ENCODE measurements around the gene PTPRT.
"Not testable (repeated sequence)": the region's sequence is repeated elsewhere in the genome, so short reads cannot be mapped to it uniquely, and the experiment has no call there.

The PTPRT gene

GRCh38 chr20:42901689-42902440 lies 287.8 kb downstream of the PTPRT start:
- no peak for DNase-seq

- DNase-seq, result not testable (repeated sequence)
Measured at GRCh38 chr20:42900764-42901163, 288.9 kb downstream of the PTPRT start.

GRCh38 chr20:42895020-42895419 lies 294.7 kb downstream of the PTPRT start:
- DNase-seq, result no peak

GRCh38 chr20:42894483-42894882 lies 295.2 kb downstream of the PTPRT start:
- DNase-seq, result no peak

GRCh38 chr20:42889517-42889916 lies 300.2 kb downstream of the PTPRT start:
- DNase-seq, result no peak

- no peak for DNase-seq
Measured at GRCh38 chr20:42887281-42887680, 302.4 kb downstream of the PTPRT start.

GRCh38 chr20:42886801-42887200 lies 302.9 kb downstream of the PTPRT start:
- no peak for DNase-seq

- no peak for DNase-seq
Measured at GRCh38 chr20:42886046-42886445, 303.7 kb downstream of the PTPRT start.

GRCh38 chr20:42875581-42875980 lies 314.1 kb downstream of the PTPRT start:
- no peak for DNase-seq

- no peak for DNase-seq
Measured at GRCh38 chr20:42873259-42873658, 316.4 kb downstream of the PTPRT start.

- no peak for DNase-seq
Measured at GRCh38 chr20:42864116-42864515, 325.6 kb downstream of the PTPRT start.

GRCh38 chr20:42862446-42862845 lies 327.3 kb downstream of the PTPRT start:
- DNase-seq, result no peak

- DNase-seq, result no peak
Measured at GRCh38 chr20:42857446-42857845, 332.3 kb downstream of the PTPRT start.

- DNase-seq, result no peak
Measured at GRCh38 chr20:42855896-42856295, 333.8 kb downstream of the PTPRT start.

- DNase-seq, result no peak
Measured at GRCh38 chr20:42852691-42853090, 337.0 kb downstream of the PTPRT start.

- DNase-seq, result no peak
Measured at GRCh38 chr20:42846784-42847490, 342.8 kb downstream of the PTPRT start.

- no peak for DNase-seq
Measured at GRCh38 chr20:42844751-42845150, 345.0 kb downstream of the PTPRT start.

GRCh38 chr20:42837456-42837855 lies 352.2 kb downstream of the PTPRT start:
- DNase-seq, result no peak

GRCh38 chr20:42836339-42836738 lies 353.4 kb downstream of the PTPRT start:
- DNase-seq, result no peak

- DNase-seq, result no peak
Measured at GRCh38 chr20:42807876-42808275, 381.8 kb downstream of the PTPRT start.

- no peak for DNase-seq
Measured at GRCh38 chr20:42795111-42795695, 394.5 kb downstream of the PTPRT start.

GRCh38 chr20:42792052-42792451 lies 397.7 kb downstream of the PTPRT start:
- DNase-seq, result no peak

GRCh38 chr20:42790111-42790510 lies 399.6 kb downstream of the PTPRT start:
- no peak for DNase-seq

- DNase-seq, result no peak
Measured at GRCh38 chr20:42788707-42789106, 401.0 kb downstream of the PTPRT start.

Data from NCI-H1436 (cell line).